ENCODE results near the gene TENM4. TPM values are rescaled to one million over a fixed set of nuclear protein-coding genes. Genes with fewer than 3 reads are reported as not detected.

TENM4 gene
- total RNA-seq, 1 experiment from 2014 or later: 0.39 TPM

DNA sequence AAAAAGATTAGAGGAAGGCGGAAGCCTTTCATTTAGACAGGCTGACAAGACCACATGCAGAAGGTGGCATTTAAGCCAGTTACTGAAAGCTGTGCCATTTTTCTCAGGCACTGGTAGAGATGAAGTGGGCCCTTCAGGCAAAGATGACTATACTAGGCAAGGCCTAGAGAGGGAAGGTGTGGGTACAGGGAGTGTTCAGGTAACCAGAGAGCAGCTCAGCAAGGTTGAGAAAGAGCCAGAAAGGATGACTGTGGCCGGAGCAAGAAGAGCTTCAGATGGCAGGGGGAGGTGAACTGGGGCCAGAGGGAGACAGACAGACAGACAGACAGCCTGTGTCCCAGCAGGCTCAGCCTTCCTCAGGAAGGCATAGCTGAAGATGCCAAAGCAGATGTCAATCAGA, 778.0 kb downstream of the TENM4 start:
- in situ Hi-C loops (cut with HindIII; ENCODE audit: low pct_unique_long_range_greater_than_20kb, low sequenced_read_pairs) (no loop called here), intact Hi-C loops (cut with micrococcal nuclease; ENCODE audit: unreplicated experiment) (no loop called here)
- no peaks in the 10 kb centered on the region for H3K36me3 ChIP-seq (ENCODE audit: control insufficient read depth, insufficient read depth, low read length)
- no peaks in the 10 kb centered on the region for H3K9me3 ChIP-seq (ENCODE audit: control insufficient read depth, insufficient read depth, low read depth, low read length)
- TF ChIP-seq TCF7L2 (IDR thresholded peaks at IDR 0.05; ENCODE audit: low read depth, low read length) (no peak), SIN3A (IDR thresholded peaks at IDR 0.05; ENCODE audit: borderline replicate concordance, insufficient read depth, low read depth, low read length) (no peak), POLR2AphosphoS5 (IDR thresholded peaks at IDR 0.05; ENCODE audit: low read depth, low read length) (no peak)
- TF ChIP-seq, protein P1, sequence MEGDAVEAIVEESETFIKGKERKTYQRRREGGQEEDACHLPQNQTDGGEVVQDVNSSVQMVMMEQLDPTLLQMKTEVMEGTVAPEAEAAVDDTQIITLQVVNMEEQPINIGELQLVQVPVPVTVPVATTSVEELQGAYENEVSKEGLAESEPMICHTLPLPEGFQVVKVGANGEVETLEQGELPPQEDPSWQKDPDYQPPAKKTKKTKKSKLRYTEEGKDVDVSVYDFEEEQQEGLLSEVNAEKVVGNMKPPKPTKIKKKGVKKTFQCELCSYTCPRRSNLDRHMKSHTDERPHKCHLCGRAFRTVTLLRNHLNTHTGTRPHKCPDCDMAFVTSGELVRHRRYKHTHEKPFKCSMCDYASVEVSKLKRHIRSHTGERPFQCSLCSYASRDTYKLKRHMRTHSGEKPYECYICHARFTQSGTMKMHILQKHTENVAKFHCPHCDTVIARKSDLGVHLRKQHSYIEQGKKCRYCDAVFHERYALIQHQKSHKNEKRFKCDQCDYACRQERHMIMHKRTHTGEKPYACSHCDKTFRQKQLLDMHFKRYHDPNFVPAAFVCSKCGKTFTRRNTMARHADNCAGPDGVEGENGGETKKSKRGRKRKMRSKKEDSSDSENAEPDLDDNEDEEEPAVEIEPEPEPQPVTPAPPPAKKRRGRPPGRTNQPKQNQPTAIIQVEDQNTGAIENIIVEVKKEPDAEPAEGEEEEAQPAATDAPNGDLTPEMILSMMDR (IDR thresholded peaks at IDR 0.05): no peak
- TF ChIP-seq, protein P2, sequence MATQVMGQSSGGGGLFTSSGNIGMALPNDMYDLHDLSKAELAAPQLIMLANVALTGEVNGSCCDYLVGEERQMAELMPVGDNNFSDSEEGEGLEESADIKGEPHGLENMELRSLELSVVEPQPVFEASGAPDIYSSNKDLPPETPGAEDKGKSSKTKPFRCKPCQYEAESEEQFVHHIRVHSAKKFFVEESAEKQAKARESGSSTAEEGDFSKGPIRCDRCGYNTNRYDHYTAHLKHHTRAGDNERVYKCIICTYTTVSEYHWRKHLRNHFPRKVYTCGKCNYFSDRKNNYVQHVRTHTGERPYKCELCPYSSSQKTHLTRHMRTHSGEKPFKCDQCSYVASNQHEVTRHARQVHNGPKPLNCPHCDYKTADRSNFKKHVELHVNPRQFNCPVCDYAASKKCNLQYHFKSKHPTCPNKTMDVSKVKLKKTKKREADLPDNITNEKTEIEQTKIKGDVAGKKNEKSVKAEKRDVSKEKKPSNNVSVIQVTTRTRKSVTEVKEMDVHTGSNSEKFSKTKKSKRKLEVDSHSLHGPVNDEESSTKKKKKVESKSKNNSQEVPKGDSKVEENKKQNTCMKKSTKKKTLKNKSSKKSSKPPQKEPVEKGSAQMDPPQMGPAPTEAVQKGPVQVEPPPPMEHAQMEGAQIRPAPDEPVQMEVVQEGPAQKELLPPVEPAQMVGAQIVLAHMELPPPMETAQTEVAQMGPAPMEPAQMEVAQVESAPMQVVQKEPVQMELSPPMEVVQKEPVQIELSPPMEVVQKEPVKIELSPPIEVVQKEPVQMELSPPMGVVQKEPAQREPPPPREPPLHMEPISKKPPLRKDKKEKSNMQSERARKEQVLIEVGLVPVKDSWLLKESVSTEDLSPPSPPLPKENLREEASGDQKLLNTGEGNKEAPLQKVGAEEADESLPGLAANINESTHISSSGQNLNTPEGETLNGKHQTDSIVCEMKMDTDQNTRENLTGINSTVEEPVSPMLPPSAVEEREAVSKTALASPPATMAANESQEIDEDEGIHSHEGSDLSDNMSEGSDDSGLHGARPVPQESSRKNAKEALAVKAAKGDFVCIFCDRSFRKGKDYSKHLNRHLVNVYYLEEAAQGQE (IDR thresholded peaks at IDR 0.05; ENCODE audit: insufficient read depth in 1 of 2, low read depth in 2 of 2, low read length in 1 of 2): no peak
- no peaks in the 10 kb centered on the region for H3K4me1 ChIP-seq (ENCODE audit: control insufficient read depth, insufficient read depth, low read length)
- ATAC-seq: no peak
- no TSS peak for BruUV-seq (replicated peaks)
- H3K27ac ChIP-seq (ENCODE audit: low read length): no peak overlapping the region
- no peak for DNase-seq (ENCODE audit: low read depth, low spot score)
- POLR2A ChIA-PET: no interaction called here
- H3K27me3 ChIP-seq (ENCODE audit: control insufficient read depth, insufficient read depth, low read length): no peaks in the 10 kb centered on the region
- H3K4me3 ChIP-seq (ENCODE audit: low read depth in 2 of 2, low read length in 2 of 2): no peak overlapping the region
- CTCF ChIA-PET: no interaction called here

DNA sequence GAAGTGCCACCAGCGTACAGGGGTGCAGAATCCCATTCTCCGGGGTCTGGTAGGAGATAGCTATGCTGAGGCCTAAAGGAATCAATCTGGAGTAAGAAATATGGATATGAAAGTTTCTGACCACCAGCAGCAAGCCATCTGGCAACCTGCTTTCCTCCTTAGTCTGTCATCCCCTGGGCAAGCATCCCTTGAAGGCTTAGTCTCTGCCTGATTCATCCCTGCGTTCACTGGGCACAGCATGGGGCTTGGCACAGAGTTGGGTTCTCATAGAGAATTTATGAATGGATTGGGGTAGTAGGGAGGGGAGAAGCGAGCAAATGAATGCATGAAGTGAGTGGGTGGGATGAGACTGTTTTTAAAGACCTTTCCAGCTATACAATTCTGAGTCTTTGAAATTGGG, 780.4 kb downstream of the TENM4 start:
- POLR2A ChIA-PET: no interaction called here
- BruUV-seq (replicated peaks): no TSS peak
- Histone ChIP-seq H3K4me1 (ENCODE audit: control insufficient read depth, insufficient read depth, low read length) (no peaks in the 10 kb centered on the region), H3K4me3 (ENCODE audit: low read depth in 2 of 2, low read length in 2 of 2) (no peak overlapping the region), H3K27me3 (ENCODE audit: control insufficient read depth, insufficient read depth, low read length) (no peaks in the 10 kb centered on the region), H3K9me3 (ENCODE audit: control insufficient read depth, insufficient read depth, low read depth, low read length) (no peaks in the 10 kb centered on the region), H3K27ac (ENCODE audit: low read length) (no peak overlapping the region), H3K36me3 (ENCODE audit: control insufficient read depth, insufficient read depth, low read length) (no peaks in the 10 kb centered on the region)
- in situ Hi-C loops (cut with HindIII; ENCODE audit: low pct_unique_long_range_greater_than_20kb, low sequenced_read_pairs) (no loop called here), intact Hi-C loops (cut with micrococcal nuclease; ENCODE audit: unreplicated experiment) (no loop called here)
- DNase-seq (ENCODE audit: low read depth, low spot score) (no peak), ATAC-seq (no peak)
- CTCF ChIA-PET: no interaction called here
- TF ChIP-seq TCF7L2 (IDR thresholded peaks at IDR 0.05; ENCODE audit: low read depth, low read length) (no peak), SIN3A (IDR thresholded peaks at IDR 0.05; ENCODE audit: borderline replicate concordance, insufficient read depth, low read depth, low read length) (no peak), POLR2AphosphoS5 (IDR thresholded peaks at IDR 0.05; ENCODE audit: low read depth, low read length) (no peak)
- TF ChIP-seq, protein P1 (IDR thresholded peaks at IDR 0.05): no peak
- TF ChIP-seq, protein P2 (IDR thresholded peaks at IDR 0.05; ENCODE audit: insufficient read depth in 1 of 2, low read depth in 2 of 2, low read length in 1 of 2): no peak
